Measurements from ENCODE around the gene BTG3.

- no peak for TF ChIP-seq CTCF (IDR thresholded peaks at IDR 0.05)
- no peak for TF ChIP-seq ETV6 (CRISPR knock-in tag; IDR thresholded peaks at IDR 0.05)
- no peak for TF ChIP-seq CREM (CRISPR knock-in tag; IDR thresholded peaks at IDR 0.05)
- no peak for TF ChIP-seq SMAD4 (CRISPR knock-in tag; IDR thresholded peaks at IDR 0.05)
- no peak for TF ChIP-seq ESRRA (CRISPR knock-in tag; IDR thresholded peaks at IDR 0.05; ENCODE audit: borderline replicate concordance)
- no peak for TF ChIP-seq NR3C1 (CRISPR knock-in tag; conservative IDR thresholded peaks at IDR 0.05; ENCODE audit: low read depth)
- no peak for TF ChIP-seq ELF4 (CRISPR knock-in tag; IDR thresholded peaks at IDR 0.05; ENCODE audit: low read depth)
- TF ChIP-seq ZNF423 (CRISPR knock-in tag; IDR thresholded peaks at IDR 0.05): no peak
- no peak for TF ChIP-seq NR2C2 (CRISPR knock-in tag; IDR thresholded peaks at IDR 0.05)
- TF ChIP-seq, protein P1, sequence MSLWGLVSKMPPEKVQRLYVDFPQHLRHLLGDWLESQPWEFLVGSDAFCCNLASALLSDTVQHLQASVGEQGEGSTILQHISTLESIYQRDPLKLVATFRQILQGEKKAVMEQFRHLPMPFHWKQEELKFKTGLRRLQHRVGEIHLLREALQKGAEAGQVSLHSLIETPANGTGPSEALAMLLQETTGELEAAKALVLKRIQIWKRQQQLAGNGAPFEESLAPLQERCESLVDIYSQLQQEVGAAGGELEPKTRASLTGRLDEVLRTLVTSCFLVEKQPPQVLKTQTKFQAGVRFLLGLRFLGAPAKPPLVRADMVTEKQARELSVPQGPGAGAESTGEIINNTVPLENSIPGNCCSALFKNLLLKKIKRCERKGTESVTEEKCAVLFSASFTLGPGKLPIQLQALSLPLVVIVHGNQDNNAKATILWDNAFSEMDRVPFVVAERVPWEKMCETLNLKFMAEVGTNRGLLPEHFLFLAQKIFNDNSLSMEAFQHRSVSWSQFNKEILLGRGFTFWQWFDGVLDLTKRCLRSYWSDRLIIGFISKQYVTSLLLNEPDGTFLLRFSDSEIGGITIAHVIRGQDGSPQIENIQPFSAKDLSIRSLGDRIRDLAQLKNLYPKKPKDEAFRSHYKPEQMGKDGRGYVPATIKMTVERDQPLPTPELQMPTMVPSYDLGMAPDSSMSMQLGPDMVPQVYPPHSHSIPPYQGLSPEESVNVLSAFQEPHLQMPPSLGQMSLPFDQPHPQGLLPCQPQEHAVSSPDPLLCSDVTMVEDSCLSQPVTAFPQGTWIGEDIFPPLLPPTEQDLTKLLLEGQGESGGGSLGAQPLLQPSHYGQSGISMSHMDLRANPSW (CRISPR knock-in tag; conservative IDR thresholded peaks at IDR 0.05; ENCODE audit: low read depth): no peak
- TF ChIP-seq NFATC4 (CRISPR knock-in tag; IDR thresholded peaks at IDR 0.05): no peak
- no peak for TF ChIP-seq E2F1 (CRISPR knock-in tag; IDR thresholded peaks at IDR 0.05)
These were observed 67.7 kb downstream of the BTG3 start for GRCh38 chr21:17545007-17545406.

Data from WTC11 (cell line).